GM18867 (cell line): ENCODE data around the gene CLTB.
"Not testable (repeated sequence)": the region's sequence is repeated elsewhere in the genome, so short reads cannot be mapped to it uniquely, and the experiment has no call there.

ENCODE experiments used
- ATAC-seq: cut with Tn5 transposase; IDR thresholded peaks from one replicate; pipeline ENCODE4 v1.9.1; 2021; ENCODE audit warnings: mild to moderate bottlenecking, moderate library complexity; ENCODE audit not compliant: unreplicated experiment

CLTB gene

GRCh38 chr5:176429972-176430371 is 13.6 kb upstream of the CLTB start:
- no peak for ATAC-seq

- no peak for ATAC-seq
Measured at GRCh38 chr5:176427971-176428370, 11.6 kb upstream of the CLTB start.

GRCh38 chr5:176426876-176427275 is 10.5 kb upstream of the CLTB start:
- no peak for ATAC-seq

GRCh38 chr5:176425791-176426190 is 9.5 kb upstream of the CLTB start:
- no peak for ATAC-seq

GRCh38 chr5:176425138-176425537 is 8.8 kb upstream of the CLTB start:
- ATAC-seq, result no peak

- ATAC-seq, result no peak
Measured at GRCh38 chr5:176424181-176424580, 7.8 kb upstream of the CLTB start.

- ATAC-seq, result no peak
Measured at GRCh38 chr5:176420972-176421544, 4.7 kb upstream of the CLTB start.

GRCh38 chr5:176420086-176420485 is 3.7 kb upstream of the CLTB start:
- no peak for ATAC-seq

- ATAC-seq, result no peak
Measured at GRCh38 chr5:176418251-176418650, 1.9 kb upstream of the CLTB start.

- ATAC-seq, result no peak
Measured at GRCh38 chr5:176416965-176417364, 626 bp upstream of the CLTB start.

- peak; percentile 4 for ATAC-seq
Measured at GRCh38 chr5:176415240-176415951, 943 bp downstream of the CLTB start.

- ATAC-seq, result no peak
Measured at GRCh38 chr5:176414704-176415103, 1.6 kb downstream of the CLTB start.

- ATAC-seq, result no peak
Measured at GRCh38 chr5:176413709-176414191, 2.6 kb downstream of the CLTB start.

GRCh38 chr5:176413255-176413565 is 3.1 kb downstream of the CLTB start:
- ATAC-seq, result no peak

- ATAC-seq, result no peak
Measured at GRCh38 chr5:176412517-176413254, 3.7 kb downstream of the CLTB start.

- no peak for ATAC-seq
Measured at GRCh38 chr5:176410486-176411180, 5.7 kb downstream of the CLTB start.

- no peak for ATAC-seq
Measured at GRCh38 chr5:176409765-176410164, 6.6 kb downstream of the CLTB start.

GRCh38 chr5:176408590-176408989 is 7.7 kb downstream of the CLTB start:
- ATAC-seq, result no peak

GRCh38 chr5:176408252-176408573 is 8.1 kb downstream of the CLTB start:
- ATAC-seq, result not testable (repeated sequence)

- no peak for ATAC-seq
Measured at GRCh38 chr5:176407456-176408251, 8.7 kb downstream of the CLTB start.
